ENCODE results near the gene EXOC3L1.

DNA sequence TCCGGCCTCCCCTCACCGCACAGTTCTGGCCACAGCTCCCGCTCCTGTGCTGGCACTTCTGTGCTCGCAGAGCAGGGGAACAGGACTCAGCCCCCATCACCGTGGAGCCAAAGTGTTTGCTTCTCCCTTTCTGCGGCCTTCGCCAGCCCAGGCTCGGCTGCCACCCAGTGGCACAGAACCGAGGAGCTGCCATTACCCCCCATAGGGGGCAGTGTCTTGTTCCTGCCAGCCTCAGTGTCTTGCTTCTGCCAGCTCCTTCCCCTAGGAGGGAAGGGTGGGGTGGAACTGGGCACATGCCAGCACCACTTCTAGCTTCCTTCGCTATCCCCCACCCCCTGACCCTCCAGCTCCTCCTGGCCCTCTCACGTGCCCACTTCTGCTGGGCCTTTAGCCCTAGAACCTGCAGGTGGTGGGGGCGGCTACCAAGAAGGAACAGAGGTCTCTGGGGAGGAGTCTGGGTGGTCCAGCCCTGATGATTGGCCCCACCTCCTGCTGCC, 8.3 kb upstream of the EXOC3L1 start:
- TF ChIP-seq ZNF155 (tag by site-specific recombination; IDR thresholded peaks at IDR 0.05) (no peak), REST (tag by site-specific recombination; IDR thresholded peaks at IDR 0.05) (no peak), CTCF (tag by site-specific recombination; IDR thresholded peaks at IDR 0.05) (peak; percentile 98), ZFP37 (tag by site-specific recombination; IDR thresholded peaks at IDR 0.05) (no peak), ZBTB44 (tag by site-specific recombination; IDR thresholded peaks at IDR 0.05) (no peak), ZNF768 (tag by site-specific recombination; IDR thresholded peaks at IDR 0.05) (no peak), ZNF629 (tag by site-specific recombination; IDR thresholded peaks at IDR 0.05) (no peak), ZBTB48 (tag by site-specific recombination; IDR thresholded peaks at IDR 0.05) (no peak)

Data from HEK293 (cell line).